GM12872 (cell line): ENCODE results near the gene FZD8.

Experiments used
- CTCF ChIP-seq: IDR thresholded peaks from 3 replicates; pipeline ENCODE4 v1.5.1; 2011; ENCODE audit warnings: low read depth, mild to moderate bottlenecking, low read length, moderate library complexity; ENCODE audit not compliant: insufficient read depth

FZD8 gene

DNA sequence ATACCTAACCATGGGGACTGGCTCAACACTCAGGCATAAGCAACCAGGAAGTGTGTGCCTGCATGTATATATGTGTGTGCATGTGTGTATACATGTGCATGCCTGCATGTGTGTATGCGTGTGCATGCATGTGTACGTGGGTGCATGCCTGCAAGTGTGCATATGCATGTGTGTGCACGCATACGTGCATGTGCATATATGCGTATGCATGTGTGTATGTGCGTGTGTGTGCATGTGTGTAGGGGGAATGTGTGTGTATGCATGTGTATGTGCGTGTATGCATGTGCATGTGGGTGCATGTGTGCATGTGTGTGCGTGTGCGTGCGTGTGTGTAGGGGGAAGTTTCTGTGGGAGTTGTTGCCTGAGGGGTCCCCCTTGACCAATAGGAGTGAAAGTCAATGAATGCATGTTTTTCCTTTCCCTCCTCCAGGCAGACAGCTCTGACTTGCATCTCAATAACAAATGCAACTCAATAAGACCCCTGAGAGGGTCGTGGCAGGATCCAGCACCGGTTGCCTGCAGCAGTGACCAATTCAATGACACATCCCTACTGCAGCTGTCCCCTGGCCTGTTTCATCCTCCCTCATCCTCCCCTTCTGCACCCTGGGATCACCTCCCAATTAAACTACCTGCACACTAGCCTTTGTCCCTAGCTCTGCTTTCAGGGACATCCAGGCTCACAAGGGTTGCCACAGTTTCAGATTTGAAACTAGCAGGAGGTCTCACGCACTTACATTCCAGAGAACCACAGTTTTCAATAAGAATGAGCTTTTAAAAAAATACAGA, 27.0 kb upstream of the FZD8 start:
- TF ChIP-seq CTCF, result no peak

GRCh38 chr10:35667971-35668370, 25.9 kb upstream of the FZD8 start:
- TF ChIP-seq CTCF, result no peak

GRCh38 chr10:35667270-35667889, 25.3 kb upstream of the FZD8 start:
- no peak for TF ChIP-seq CTCF

- TF ChIP-seq CTCF, result no peak
Observed at GRCh38 chr10:35661236-35661635, 19.1 kb upstream of the FZD8 start.

- TF ChIP-seq CTCF, result no peak
Observed at GRCh38 chr10:35659456-35659855, 17.4 kb upstream of the FZD8 start.

GRCh38 chr10:35657621-35658020, 15.5 kb upstream of the FZD8 start:
- no peak for TF ChIP-seq CTCF

DNA sequence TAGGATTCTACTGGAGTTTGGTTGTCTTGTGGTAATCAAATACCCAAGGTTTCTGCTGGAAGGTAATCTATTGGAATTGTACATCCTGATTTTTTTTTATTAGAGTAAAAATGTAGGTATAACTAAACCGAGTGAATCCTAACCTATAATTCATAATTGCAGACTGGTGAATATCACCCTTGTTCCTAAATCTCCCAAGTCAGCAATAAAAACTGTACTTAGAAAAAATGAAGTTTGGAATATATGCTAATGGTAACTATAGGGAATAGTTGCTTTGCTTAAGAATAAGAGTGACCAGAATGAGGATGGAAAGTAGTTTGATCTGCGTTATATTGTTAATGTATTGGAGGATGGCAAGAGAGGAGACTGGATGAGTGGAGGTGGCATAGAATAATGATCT, 10.7 kb upstream of the FZD8 start:
- no peak for TF ChIP-seq CTCF
